Epidermal melanocyte (primary cell): ENCODE measurements around the gene DPH1.
A peak's percentile ranks its signal among the peaks of the same experiment; 100 is the strongest.
"Not testable (repeated sequence)": the region's sequence is repeated elsewhere in the genome, so short reads cannot be mapped to it uniquely, and the experiment has no call there.

Experiments
- DNase-seq: peaks from one replicate; pipeline ENCODE4 v3.0.0; 2011; ENCODE audit warnings: low spot score; ENCODE audit not compliant: insufficient read length

Gene DPH1

DNA sequence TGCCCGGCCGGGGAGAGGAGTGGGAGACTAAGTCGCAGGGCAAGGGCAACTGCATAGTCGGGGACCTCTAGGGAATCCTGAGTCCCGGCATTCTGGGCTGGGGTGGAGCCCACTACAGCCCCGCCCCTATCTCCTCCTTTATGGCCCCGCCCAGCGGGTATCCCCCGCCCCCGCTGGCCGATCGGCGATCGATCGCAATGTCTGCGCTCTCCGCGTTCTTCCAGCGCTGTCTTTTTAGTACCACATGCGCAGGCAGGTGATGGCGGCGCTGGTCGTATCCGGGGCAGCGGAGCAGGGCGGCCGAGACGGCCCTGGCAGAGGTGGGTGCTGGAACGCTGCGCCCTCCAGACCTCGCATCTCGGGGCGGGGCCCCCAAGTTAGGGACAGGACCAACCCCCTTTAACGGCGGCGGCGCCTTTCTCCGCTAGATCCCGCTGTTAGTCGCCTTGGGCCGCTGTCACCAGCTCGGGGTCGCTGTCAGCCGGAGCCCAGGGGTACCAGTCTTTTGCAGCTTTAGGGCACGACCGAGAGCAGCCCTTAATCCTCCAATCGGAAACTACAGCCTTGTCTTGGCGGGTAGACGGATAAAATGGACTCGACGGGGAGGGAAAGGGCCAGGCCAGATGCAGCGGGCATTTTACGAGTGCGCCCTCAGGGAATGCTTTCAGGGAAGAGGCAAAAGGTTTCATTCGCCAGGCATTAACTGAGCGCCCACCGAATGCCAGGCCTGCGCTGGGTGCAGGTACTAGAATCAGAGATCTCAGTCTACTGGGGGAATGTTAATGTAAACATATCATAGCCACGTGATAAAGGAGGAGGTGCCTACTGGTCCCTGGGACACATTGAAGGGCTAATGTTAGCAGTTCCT is at the start of gene DPH1:
Gene DPH1, plus strand, starts transcription at position 243 of the 868 bp plus-strand sequence. Its CDS starts 17 bp downstream, at position 260.
- DNase-seq: peak; percentile 95

- DNase-seq: no peak
Measured at GRCh38 chr17:1980665-1981250, 49.2 kb upstream of the DPH1 start.

DNA sequence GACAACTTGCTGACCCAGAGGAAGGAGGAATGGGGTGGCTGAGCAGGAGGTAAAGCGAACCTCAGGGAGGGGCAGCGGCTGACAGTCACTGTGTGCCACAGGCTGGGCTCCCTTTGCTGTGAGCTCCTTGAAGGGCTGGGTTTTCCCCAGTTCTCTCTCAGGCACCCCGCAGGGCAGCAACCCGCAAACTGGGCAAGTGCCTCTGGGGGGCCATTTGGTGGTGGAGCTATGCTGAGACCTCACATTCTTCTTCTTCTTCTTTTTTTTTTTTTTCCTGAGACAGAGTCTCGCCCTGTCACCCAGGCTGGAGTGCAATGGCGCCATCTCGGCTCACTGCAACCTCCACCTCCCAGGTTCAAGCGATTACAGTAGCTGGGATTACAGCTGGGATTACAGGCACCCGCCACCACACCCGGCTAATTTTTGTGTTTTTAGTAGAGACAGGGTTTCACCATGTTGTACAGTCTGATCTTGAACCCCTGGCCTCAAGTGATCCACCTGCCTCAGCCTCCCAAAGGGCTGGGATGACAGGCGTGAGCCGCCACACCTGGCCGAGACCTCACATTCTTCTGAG is 47.1 kb upstream of the DPH1 start:
- DNase-seq: not testable (repeated sequence)

DNA sequence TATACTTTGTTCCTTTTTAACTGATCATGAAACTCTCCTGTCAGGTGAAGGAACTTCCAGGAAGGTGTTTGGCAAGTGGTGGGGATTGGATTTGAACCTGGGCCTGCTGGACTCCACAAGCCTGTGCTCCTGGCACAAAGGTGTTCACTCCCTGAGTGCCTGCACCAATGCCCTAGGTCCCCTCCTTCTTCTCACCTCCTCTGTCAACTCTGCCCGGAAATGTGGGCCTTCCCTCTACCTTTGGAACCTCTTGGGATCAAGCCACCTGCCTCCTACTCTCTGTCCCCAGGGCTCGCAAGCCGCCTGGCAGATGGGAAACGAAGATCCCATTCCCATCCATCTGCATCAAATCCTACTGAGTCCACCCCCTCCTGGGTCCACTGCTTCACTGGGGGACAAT is 44.9 kb upstream of the DPH1 start:
- no peak for DNase-seq

- DNase-seq: no peak
Measured at GRCh38 chr17:1985686-1986085, 44.3 kb upstream of the DPH1 start.

DNA sequence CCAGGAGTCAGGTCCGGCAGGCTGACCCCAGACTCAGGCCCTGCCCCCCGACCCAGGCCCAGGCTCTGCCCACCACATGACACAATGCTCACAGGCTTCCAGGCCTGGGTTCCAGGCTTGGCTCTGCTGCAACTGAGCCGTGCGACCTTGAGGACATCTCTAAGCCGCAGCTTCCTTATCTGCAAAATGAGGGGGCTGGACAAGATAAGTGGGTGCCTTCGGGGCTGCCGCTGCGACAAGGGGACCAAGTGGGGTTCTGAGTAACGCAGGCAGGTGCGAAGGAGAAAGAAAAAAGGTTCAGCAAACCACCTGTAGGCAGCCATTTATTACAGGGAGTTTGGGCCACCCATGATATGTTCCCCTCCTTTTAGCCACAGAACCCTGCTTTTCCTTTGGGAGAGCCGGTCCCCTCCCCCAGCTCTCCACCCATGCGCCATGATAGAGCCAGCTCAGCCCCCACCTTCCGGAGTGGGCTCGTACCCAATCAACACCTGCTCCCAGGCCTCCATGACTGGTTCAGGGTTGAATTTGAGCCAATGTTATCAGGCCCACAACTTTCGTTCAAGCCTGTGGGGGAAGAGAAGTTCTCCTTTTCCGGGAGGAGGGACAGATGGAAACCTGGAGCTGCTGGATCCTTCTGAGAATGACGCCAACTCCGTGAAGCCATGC is 43.0 kb upstream of the DPH1 start:
- no peak for DNase-seq

DNA sequence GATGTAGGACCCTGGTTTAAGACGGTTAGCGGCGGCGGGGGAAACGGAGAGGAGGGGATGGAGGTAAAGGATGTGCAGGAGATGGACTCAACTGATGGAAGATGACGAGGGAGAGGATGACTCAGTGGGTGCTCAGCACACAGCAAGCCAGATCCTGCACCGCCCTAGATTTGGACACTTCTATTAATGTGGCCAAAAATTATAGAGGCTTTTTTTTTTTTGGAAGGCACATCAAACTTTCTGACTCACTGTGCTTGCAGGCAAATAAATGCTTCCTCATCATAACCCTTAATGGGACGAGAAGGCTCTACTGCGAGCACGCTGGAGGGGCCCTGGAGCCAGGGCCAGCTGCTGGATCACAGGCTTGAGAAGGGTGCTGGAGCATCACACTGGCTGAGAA is 40.8 kb upstream of the DPH1 start:
- no peak for DNase-seq

DNA sequence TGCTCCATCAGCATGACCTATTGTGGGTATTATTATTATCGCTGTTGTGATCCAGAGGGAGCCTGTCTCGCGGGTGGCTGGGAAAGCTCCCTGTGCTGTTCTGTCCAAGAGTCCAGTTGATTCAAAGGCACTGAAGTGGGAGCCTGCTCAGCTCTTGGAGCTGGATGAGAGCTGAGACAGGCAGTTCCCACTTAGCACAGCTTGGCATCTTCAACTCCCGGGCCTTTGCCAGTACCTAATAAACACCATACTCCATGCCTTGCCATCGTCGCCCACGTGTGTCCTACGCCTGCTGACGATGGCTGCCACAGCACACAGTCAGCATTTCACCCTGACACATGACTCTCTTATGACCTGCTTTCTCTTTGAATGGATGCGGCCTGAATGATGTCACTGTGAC is 37.4 kb upstream of the DPH1 start:
- no peak for DNase-seq

- DNase-seq: no peak
Measured at GRCh38 chr17:1994707-1995106, 35.2 kb upstream of the DPH1 start.

GRCh38 chr17:1995321-1995892 is 34.5 kb upstream of the DPH1 start:
- no peak for DNase-seq

- DNase-seq: no peak
Measured at GRCh38 chr17:1995907-1996799, 33.8 kb upstream of the DPH1 start.

DNA sequence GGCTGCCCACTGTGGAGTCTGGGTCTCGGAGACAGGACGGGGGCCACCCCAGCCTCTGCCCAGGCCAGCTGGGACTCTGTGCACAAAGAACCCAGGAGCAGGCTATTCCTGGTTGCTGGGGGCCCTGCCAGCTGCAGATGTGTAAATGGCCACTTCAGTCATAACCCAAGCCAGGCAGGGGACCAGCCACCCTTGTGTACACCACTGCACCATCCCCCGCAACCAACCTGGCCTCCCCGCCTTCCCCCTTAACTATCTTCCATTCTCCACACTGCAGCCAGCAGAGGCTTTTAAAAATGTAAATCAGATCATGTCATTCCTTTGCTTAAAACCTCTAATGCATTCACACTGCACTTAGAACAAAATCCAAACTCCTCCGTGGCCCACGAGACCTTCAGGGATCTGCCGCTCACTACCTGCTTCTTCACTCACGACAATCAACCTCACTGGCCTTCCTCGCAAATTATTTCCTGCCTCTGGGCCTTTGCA is 33.1 kb upstream of the DPH1 start:
- DNase-seq: no peak

GRCh38 chr17:1997289-1997926 is 32.5 kb upstream of the DPH1 start:
- no peak for DNase-seq

DNA sequence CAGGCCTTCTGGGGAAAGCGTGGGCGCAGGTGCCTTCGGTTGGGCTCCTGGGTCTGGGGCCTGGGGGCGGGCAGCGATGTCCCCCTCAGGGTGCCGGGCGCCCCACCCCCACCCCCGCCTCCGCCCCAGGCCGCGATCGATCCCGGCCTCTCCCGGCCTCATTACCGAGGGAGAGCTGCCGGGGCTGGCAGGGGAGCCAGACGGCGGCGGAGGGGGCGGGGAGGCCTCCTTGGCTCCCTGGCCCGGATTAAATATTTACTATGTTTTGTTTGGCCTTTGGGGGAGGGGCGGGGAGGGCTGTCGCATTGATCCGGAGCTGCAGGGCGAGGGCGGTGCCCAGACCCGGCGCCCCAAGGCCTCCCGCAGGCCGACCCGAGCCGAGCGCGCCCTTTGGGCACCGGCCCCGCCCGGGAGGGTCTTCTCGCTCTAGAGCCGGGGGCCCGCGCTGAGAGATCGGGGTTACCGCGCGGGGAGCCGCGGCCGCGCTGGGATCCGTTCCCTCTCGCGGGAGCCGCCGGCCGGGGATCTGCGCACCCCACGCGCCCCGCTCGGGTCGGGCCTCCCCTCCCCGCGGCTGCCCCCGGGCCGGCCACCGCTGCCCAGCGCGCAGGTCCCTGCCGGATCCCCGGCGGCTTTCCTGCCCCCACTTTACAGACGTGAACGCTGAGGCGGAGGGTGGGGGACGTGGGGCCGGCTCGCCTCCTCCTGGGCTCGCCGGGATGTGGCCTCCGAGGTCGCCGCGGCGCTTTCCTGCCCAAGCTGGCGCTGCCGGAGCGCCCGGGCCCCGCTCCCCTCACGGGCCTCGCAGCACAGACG is 31.8 kb upstream of the DPH1 start:
- no peak for DNase-seq

DNA sequence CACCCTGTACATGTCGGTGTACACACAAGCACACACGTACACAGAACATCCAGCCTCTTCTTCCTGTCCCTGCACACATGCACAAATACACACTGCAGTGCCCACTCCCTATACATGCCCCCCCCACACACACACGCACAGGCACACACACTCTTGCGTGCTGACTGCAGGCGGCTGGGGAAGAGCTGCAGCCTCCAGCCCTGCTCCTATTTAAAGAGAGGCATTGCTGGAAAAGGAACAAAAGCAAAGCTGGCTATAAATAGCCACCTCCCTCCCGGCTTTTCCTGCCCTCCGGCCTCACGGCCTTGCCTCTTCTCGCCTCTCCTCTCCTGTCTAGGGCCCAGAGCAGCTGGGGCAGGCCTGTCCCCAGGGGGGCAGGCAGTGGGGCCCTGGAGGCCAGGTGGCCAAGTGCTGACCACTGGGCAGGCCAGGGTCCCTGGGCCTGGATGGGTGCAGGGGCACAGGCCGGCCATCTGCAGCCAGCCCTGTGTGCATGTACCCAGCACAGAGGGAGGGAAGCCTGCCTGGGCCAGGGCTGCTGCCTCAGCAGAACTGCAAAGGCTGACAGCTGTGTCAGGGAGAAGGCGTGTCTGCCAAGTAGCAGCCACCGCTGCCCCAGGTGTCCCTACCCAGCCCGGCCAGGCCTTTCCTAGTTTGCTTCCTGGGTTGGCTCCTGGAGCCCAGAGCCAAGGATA is 30.2 kb upstream of the DPH1 start:
- peak; percentile 76 for DNase-seq

DNA sequence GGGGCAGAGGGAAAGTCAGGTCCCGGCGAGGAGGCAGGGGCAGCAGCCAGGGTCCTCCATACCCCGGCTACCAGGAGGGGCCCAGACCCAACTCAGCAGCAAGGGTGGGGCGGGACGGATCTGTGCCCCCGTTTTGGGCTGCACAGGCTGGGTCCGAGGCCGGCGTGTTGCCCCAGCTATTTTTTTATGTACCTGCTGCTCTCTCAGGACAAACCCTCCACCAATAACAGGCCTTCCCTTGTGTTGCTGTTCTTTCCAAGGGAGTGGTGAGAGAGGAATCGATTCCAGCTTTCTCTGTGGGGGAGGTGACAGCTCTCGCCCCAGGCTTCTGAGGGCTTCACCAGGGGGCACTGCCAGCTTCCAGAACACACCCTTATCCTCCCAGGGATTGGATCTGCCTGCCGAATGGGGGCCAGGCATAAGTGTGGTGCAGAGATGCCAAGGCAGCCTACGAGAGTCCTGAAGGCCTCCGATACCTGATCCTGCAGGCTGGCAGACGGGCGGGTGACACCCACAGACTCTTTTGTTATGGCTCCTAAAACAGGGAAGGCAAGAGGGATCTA is 27.1 kb upstream of the DPH1 start:
- no peak for DNase-seq

DNA sequence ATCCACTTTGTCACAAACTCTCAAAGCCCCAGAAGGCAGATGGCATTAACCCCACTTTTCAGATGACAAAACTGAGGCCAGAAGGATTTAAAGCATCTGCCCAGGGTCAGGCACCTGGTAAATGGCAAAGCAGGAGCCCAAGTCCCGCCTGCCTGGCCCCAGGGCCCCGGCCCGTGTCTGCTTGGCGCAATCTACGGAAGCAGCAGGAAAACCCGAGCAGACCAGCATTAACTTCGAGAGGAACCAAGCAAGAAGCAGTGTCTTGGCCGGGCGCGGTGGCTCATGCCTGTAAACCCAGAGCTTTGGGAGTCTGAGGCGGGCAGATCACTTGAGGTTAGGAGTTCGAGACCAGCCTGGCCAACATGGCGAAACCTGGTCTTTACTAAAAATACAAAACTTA is 26.4 kb upstream of the DPH1 start:
- no peak for DNase-seq

DNA sequence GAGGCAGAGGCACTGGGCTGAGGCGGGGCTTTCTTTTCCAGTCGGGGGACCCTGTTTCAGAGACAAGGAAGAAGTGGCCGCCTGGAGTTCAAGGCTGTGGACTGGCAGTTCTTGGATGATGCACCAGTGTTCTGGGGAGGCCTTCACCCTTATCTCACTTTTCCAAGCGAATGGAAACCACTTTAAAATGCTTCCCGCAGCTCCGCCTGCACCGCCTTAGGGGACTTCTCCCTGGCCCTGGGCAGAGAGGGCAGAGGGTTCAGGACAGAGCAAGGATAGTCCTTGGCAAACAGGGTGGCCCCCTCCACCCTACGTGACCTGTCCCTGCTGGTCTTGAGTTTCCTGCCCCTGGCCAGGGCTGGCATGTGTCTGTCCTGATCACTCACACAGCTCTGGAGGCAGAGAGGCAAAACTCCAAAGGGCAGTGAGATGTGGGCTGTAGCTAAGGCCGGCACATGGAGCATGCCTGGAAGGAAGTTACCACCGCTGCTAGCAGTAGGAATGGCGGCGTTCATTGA is 25.5 kb upstream of the DPH1 start:
- peak; percentile 57 for DNase-seq
